T-helper 22 cell (primary cell): Measurements from ENCODE around the gene CEBPA.
"Not testable (repeated sequence)": the region's sequence is repeated elsewhere in the genome, so short reads cannot be mapped to it uniquely, and the experiment has no call there.

Experiments used
- DNase-seq: peaks from one replicate; pipeline ENCODE4 v3.0.0-alpha.2; 2020; ENCODE audit warnings: low read depth

The CEBPA gene

GRCh38 chr19:33300009-33300893, 2.1 kb downstream of the CEBPA start:
- no peak for DNase-seq

DNA sequence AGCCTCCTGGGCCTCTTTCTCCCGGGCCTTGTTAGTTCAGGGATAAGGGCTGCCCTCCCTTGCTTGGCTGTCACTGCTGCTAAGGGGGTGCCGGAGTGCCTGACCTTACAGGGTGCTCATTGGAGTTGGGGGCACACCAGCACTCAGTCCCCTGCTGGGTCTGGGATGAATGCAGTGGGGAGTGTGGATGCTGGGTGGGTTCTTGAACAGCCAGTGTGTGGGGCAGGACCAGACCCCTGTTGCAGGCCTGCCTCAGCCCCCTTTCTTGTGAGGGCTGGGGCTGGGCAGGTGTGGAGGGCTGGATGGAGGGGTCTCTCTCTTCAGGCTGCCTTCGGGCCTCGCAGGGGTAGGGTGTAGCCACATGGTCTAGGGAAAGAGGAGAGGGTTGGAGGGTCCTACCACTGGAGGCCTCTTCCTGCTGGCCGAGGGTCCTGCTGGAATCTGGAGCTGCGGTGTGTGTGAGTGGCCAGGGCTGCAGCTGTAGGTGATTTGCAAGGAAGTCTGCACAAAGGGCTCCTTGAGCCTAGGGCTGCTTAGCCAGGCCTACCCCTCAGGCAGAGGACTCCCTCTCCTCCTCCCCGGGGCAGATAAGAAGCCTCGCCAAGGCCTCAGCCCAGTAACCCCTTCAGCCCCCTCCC, 3.2 kb downstream of the CEBPA start:
- no peak for DNase-seq

DNA sequence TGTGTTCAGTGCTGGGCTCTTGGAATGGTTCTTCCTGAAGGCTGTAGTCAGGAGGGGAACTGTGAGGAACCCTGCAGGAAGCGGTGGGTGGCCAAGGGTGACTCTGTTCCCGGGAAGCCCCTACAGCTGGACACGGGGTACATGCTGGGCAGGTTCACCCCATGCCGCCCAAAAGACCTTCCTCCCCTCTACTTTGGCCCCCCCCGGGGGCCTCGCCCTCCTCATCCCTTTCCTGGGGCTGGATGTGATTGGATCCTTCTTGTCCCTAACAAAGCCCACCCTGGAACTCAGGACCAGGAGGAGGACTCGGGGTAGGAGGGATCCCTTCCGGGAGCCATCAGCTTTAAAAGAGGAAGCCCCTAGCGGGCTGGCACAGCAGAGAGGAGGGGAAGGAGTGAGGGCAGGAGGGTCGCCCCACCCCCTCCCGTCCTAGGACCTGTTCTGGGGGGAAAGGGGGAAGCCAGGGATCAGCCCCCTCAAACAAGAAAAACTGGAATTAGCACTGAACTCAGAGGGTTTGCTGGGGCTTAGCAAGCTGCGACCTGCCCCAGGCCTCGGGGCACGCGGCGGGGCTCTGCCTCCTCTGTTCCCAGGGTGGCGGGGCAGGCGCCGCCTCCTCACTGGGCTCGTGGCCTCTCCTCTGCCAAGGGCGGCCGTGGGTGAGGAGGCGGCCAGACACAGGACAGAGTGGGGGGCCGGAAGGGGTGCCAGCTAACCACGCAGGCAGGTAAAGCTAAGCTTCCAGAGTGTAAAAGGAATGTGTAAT, 4.0 kb downstream of the CEBPA start:
- no peak for DNase-seq

DNA sequence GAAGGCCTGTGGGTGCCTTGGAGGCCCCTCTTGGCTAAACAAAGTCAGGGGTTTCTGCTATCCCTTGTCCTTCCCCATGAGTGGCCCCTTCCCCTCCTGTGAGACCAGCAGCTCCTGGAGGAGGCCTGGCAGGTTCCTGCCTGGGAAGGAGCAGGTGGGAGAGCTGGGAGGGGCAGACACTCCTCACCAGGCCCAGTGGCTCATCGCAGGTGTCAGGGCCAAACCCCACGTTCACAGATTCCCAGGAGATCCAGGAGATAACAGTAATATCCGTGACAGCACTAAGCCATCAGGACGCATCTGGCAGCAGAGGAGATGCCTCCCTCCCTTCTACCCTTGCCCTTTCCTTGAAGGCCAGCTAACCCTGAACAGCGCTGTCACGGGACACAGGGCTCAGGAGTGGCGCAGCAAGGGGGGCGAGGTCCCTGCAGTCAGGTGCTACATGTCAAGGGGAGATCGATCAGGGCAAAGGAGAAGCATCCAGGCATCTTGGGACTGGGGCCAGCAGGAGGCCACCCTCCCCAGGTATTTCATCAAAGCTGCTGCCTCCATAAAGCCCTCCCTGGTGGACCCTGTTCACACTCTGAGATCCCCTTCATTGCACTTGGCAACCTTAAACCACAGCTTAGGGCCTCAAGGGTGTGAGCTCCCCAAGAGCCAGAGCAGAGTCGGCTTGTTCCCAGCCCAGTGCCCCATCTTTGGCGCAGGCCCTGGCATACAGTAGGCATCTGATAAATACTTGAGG, 4.8 kb downstream of the CEBPA start:
- DNase-seq, result no peak

GRCh38 chr19:33296488-33296971, 5.8 kb downstream of the CEBPA start:
- no peak for DNase-seq

- no peak for DNase-seq
Observed at GRCh38 chr19:33295621-33296487, 6.5 kb downstream of the CEBPA start.

DNA sequence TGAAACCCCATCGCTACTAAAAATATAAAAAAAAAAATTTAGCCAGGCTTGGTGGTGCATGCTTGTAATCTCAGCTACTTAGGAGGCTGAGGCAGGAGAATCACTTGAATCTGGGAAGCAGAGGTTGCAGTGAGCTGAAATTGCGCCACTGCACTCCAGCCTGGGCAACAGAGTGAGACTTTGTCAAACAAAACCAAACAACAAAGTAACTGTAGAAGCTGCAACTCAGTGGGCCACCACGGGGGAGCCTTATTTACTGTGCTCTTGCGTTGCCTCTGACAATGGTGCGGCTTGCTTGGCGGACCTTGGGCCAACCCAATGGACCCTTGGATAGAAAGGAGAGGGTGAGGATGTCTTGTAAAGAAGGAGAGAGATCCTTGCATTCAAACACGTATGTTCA, 7.3 kb downstream of the CEBPA start:
- DNase-seq, result not testable (repeated sequence)

DNA sequence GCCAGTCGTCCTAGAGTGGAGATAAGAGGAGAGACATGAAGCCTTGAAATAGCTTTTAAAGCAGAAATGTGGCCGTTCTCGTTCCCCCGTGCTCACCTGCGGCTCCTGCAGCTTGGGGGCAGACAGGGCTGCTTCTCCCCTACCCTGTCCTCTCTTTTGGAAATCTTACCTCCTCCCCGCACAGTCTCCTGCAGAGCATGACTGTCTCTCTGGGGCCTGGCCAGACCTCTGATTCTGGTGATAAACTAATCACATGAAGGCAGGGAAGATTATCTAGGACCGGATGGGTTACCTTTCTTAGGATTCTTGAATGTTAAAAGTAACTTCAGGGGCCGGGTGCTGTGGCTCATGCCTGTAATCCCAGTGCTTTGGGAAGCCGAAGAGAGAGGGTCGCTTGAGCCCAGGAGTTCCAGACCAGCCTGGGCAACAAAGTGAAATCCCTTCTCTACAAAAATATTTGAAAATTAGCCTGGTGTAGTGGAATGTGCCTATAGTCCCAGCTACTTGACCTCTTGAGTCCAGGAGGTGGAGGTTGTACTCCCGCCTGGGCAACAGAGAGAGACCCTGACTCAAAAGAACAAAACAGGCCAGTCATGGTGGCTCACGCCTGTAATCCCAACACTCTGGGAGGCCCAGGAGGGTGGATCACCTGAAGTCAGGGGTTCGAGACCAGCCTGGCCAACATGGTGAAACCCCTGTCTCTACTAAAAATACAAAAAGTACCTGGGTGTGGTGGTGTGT, 8.1 kb downstream of the CEBPA start:
- DNase-seq, result no peak

DNA sequence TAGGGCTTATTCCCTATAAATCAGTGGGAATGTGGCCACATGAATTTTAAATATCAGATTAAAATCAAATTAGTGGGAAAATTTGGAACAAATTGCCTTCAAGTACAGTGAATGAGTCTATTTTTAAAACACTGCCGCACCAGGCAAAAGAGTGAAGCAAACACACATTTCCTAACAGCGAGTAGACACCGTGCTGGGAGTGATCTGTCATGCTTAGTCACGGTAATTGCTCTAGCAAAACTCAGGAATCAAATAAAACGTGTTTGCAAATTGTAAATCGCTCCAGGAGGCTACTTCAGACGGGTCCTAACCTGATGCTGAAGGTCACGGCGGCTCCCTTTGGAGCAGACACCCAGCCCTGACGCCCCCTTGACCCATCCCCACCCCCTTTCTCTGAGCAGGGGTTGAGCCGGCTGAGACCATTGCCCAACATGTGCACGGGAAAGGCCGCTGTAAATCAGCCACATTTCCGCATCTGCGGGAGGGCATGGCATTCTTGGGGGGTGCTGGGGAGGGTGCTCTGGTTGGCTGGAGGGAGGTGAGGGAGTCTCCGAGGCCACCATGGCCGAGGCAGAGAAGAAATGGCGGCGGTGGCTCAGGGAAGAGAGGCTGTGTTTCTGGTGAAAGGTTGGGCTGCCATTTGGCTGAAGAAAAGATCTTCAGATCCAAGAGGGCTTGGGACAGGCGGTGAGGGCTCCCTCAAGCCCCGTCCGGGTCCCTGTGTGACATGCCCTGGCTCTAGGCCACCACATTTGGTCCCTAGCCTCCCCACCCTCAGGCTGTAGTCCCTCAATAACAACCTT, 8.9 kb downstream of the CEBPA start:
- no peak for DNase-seq

DNA sequence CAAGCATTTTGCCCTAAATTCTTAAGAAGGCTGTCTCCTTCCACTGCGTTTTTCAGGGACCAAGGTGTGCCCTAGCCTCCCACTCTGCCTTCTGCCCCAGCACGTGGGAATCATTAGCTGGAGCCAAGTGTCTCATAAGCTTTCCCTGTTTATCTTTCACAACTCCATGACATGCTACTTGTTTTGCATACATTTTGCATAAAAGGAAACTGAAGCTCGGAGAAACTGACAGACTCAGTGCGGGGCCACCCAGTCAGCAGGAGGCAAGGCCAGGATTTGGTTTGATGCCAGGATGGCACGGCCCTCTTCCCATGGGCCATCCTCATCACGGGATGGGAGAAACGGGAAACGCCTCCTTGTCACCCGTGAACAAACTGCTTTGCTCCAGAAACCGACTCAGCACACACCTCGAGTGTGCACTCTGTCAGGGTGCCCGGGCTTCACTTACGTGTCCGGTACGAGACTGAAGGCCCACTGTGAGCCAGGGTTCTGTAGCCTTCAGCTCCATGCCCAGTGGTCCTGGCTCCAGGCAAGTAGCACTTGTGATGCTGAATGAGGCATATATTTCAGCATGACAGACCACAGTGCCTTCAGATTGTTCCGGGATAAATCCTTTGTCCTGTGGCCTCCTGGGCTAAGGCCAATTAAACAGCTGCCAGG, 9.6 kb downstream of the CEBPA start:
- no peak for DNase-seq

DNA sequence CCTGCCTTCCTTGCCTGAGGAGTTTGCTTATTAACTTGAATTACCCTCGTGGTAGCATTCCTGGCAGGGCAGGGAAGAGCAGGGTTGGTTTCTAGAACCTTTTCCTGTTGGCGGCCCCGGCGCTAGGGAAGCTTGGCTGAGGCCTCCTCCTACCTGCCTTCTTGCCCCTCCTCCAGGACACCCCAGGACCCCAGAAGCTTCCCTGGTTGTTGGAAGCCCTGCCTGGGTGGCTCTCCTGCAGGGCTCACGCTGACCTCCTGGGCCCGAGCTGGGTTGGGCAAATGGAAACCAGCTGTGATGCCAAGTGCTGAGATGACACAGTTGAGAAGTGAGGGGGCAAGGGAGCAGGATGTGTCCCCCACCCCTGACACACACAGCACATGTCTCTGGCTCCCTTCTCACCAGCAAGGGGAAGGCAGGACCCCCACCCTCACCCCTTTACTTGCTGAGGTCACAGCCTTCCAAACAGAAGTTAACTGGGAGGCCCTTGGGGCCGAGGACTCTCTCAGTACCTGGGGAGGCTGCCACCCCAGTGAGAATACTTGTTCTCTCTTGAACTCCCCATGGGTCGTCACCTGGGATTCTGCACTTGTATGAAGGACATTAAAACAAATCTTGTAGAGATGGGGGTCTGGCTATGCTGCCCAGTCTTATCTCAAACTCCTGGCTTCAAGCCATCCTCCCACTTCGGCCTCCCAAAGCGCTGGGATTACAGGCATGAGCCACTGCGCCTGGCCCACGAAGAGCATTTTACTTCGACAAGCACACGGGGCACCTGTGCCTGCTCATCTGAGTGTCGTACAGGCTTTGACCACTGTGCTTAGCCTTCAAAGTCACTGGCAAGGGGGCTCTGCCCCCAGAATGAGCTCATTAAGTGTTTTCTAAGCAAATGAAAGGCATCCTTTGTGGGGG, 10.5 kb downstream of the CEBPA start:
- no peak for DNase-seq

DNA sequence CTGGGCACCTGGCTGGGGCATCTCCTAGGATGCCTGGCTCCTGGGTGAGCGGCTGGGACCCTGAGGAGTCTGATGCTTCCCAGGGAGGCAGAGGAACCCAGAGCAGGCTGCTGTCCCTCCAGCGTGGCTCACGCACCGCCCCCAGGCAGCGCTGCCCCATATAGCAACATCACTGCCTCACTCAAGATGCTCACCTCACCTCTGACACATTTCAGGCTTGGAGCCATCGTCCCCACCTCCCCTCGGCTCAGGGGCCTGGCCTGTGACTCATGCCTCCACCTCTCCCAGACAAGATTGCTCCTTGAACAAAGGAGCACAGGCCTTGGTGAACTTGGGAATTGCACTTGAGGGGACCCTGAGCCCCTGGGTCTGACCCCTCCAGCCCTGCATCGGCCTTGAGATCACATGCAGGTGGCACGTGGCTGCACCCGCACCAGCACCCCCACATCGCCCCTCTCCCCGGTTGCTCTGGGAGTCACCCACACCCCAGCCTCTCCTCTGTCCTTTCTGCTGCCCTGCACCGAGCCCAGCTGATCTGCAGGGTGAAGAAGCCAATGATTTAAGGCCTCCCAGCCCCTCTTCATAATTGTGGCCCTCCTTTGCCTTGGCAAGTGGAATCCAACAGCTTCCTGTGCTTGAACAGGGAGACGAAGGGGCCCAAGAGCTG, 11.2 kb downstream of the CEBPA start:
- no peak for DNase-seq

DNA sequence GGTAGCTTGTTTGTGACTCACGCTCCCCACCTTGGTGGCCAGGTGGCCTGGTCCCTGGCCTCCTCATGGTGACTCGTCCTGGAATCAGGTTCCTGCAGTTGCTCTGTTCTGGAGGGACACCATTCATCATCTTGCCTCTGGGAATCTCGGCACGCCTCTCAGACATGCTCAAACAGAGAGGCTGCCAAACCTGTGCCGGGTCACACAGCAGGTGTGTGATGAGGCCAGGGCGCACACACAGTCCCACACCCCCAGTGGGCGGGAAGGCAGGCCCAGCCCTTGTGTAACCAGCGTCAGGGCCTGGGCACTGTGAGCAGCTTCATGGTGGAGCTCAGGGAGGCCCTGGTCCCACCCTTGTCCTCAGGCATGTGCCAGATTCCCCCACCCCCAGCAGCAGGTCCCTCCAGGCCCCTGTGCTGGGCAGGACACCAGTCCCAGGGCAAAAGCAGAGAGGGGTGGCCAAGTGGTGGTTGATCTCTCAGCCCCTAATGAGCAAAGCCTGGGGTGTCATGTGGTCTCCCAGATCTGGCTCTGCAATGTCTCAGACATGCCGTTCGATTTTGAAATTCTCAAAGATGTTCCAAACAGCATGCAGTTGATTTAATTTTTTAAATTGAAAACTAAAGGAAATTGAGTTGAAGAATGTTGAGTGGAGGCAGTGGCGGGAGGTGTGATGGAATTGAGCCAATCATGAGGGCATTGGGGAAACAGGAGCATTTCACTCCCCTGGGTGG, 12.1 kb downstream of the CEBPA start:
- DNase-seq, result no peak

- DNase-seq, result no peak
Observed at GRCh38 chr19:33289261-33289660, 13.1 kb downstream of the CEBPA start.

DNA sequence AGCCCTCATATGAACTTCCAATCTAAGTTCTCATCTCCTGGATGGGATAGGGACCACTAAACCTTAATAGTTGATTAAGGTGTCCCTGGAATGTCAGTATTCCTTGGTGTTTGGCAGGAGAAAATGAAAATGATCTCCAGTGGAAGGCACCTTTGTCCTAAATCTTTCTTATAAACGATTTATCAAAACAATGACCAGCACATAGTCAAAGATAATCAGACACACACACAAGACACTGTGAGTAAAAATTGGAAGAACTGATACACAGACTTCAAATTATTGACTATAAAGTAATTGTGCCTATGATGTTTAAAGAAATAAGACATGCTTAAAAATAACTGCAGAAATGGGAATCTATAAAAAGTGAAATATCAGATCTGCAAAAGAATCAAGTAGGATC, 13.7 kb downstream of the CEBPA start:
- DNase-seq, result no peak

GRCh38 chr19:33287927-33288326, 14.4 kb downstream of the CEBPA start:
- DNase-seq, result no peak

DNA sequence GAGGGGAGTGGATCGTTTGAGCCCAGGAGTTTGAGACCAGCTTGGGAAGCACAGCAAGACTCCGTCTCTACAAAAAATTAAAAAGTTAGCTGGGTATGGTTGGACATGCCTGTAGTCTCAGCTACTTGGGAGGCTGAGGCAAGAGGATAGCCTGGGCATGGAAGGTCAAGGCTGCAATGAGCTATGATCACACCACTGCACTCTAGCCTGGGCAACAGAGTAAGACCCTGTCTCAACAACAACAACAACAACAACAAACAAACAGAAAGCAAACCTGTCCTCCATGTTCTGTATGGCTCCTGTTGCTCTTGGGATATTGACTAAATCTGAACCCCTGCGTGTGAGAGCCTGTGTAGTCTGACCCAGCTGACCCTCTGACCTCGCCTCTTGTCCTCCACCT, 14.9 kb downstream of the CEBPA start:
- DNase-seq, result no peak
